OCI-LY7 (cell line): Measurements from ENCODE around the gene TBC1D24. TPM values are rescaled to one million over a fixed set of nuclear protein-coding genes. Genes with fewer than 3 reads are reported as not detected.

Experiments used
- BruUV-seq: library from RNA; stranded (reverse); fragments of 400-500 nt; replicated peaks from 2 replicates; lab custom pipeline; 2021; lab: Mats Ljungman, UMichigan
- CTCF ChIA-PET: fragments of 300-600 bp; sonication (Branson Sonifier 250); formaldehyde crosslinking; loops from one replicate; lab custom pipeline; 2022; ENCODE audit warnings: antibody characterized with exemption; ENCODE audit not compliant: unreplicated experiment; lab: Charles Lee
- POLR2A ChIA-PET: fragments of 300-600 bp; sonication (Branson Sonifier 250); formaldehyde crosslinking; loops from one replicate; lab custom pipeline; 2022; ENCODE audit warnings: antibody characterized with exemption; lab: Charles Lee
- DNase-seq: peaks from one replicate; pipeline ENCODE4 v3.0.0-alpha.2; 2015; ENCODE audit warnings: low spot score
- H2AFZ ChIP-seq: fragments of 200-600 bp; sonication (generic), shearing (Covaris generic); 2 replicates; pipeline ENCODE4 v1.6.1; 2014; ENCODE audit warnings: mild to moderate bottlenecking, antibody characterized with exemption, low read length, moderate library complexity
- H3K27ac ChIP-seq: fragments of 200-600 bp; sonication (generic); 2 replicates; pipeline ENCODE4 v1.5.1; 2014; ENCODE audit warnings: mixed run types, low read depth, mild to moderate bottlenecking, moderate library complexity, low read length, inconsistent platforms; ENCODE audit not compliant: poor library complexity, severe bottlenecking
- H3K36me3 ChIP-seq: fragments of 200-600 bp; sonication (generic); 2 replicates; pipeline ENCODE4 v1.6.1; 2014; ENCODE audit warnings: mild to moderate bottlenecking, antibody characterized with exemption, low read length, moderate library complexity, mixed read lengths; ENCODE audit not compliant: insufficient read depth
- H3K4me1 ChIP-seq: fragments of 200-600 bp; sonication (generic); 2 replicates; pipeline ENCODE4 v1.5.1; 2014; ENCODE audit warnings: mild to moderate bottlenecking, low read length; ENCODE audit not compliant: insufficient read depth, poor library complexity, severe bottlenecking
- H3K4me2 ChIP-seq: fragments of 200-600 bp; sonication (generic); 2 replicates; pipeline ENCODE4 v1.6.1; 2014; ENCODE audit warnings: mild to moderate bottlenecking, low read length
- H3K4me3 ChIP-seq: fragments of 200-600 bp; sonication (generic); 2 replicates; pipeline ENCODE4 v1.5.1; 2014; ENCODE audit warnings: mild to moderate bottlenecking, low read depth, low read length; ENCODE audit not compliant: poor library complexity, severe bottlenecking
- H3K79me2 ChIP-seq: fragments of 200-600 bp; sonication (generic); 2 replicates; pipeline ENCODE4 v1.6.1; 2016; ENCODE audit warnings: low read depth, mild to moderate bottlenecking, low read length, moderate library complexity, mixed read lengths; ENCODE audit not compliant: insufficient read depth
- H3K9me2 ChIP-seq: fragments of 200-600 bp; sonication (generic); 2 replicates; pipeline ENCODE4 v1.6.1; 2016; ENCODE audit warnings: mild to moderate bottlenecking, low read length, mixed read lengths; ENCODE audit not compliant: insufficient read depth
- H3K9me3 ChIP-seq: fragments of 200-600 bp; sonication (generic); 2 replicates; pipeline ENCODE4 v1.6.1; 2014; ENCODE audit warnings: mild to moderate bottlenecking, mixed run types, low read length, mixed read lengths
- H4K20me1 ChIP-seq: fragments of 200-600 bp; sonication (generic); 2 replicates; pipeline ENCODE4 v1.6.1; 2014; ENCODE audit warnings: mild to moderate bottlenecking, antibody characterized with exemption, low read length, moderate library complexity, mixed read lengths; ENCODE audit not compliant: insufficient read depth
- CTCF ChIP-seq: fragments of 200-600 bp; sonication (generic); conservative IDR thresholded peaks from 2 replicates; pipeline ENCODE4 v1.5.1; 2014; ENCODE audit warnings: mild to moderate bottlenecking, antibody characterized with exemption, low read length, moderate library complexity, mixed read lengths
- EZH2phosphoT487 ChIP-seq: fragments of 200-600 bp; sonication (generic); IDR thresholded peaks from 2 replicates; pipeline ENCODE4 v1.6.1; 2018; ENCODE audit warnings: low read depth, borderline replicate concordance, mild to moderate bottlenecking, mixed run types, antibody characterized with exemption, low read length, moderate library complexity, mixed read lengths
- intact Hi-C: fragments of 100-400 bp; cut with micrococcal nuclease; formaldehyde crosslinking; loops from one replicate; pipeline ENCODE4 v1.10.0; 2022; ENCODE audit not compliant: unreplicated experiment
- total RNA-seq, 2 experiments: library from RNA; depleted of rRNA in 1 of 2; stranded (reverse); fragments of >200 nt in 1 of 2; shearing (Covaris generic) in 1 of 2; gene quantifications; 2 replicates each; pipeline ENCODE4 v1.2.3, GENCODE V29; 2014 to 2022

TBC1D24 gene
- total RNA-seq, 2 experiments from 2014 or later = 23.4 to 34.7 TPM

GRCh38 chr16:2476345-2476720 lies 1.4 kb downstream of the TBC1D24 start:
- POLR2A ChIA-PET = no interaction called here
- no TSS peak for BruUV-seq

GRCh38 chr16:2476741-2477140 lies 1.8 kb downstream of the TBC1D24 start:
- no peak overlapping the region for H3K4me3 ChIP-seq
- H3K79me2 ChIP-seq = peaks cover 23% of the 10 kb centered on the region; the same call in 1 of the 2 replicates
- H4K20me1 ChIP-seq = peaks cover 9% of the 10 kb centered on the region; the same call in 1 of the 2 replicates
- TF ChIP-seq CTCF = no peak
- no peak for TF ChIP-seq EZH2phosphoT487
- TSS peak; percentile 56 for BruUV-seq
- H3K4me2 ChIP-seq = peak overlapping the region; percentile 77; the same call in 1 of the 2 replicates
- H3K9me3 ChIP-seq = no peaks in the 10 kb centered on the region
- intact Hi-C loops = no loop called here
- H3K4me1 ChIP-seq = peaks cover 33% of the 10 kb centered on the region
- DNase-seq = no peak
- peaks cover 7% of the 10 kb centered on the region; the same call in 1 of the 2 replicates for H3K36me3 ChIP-seq
- H3K9me2 ChIP-seq = no peaks in the 10 kb centered on the region
- no peak overlapping the region for H3K27ac ChIP-seq
- no peak overlapping the region for H2AFZ ChIP-seq
- POLR2A ChIA-PET = interaction anchor here (0.6 kb wide), 1 partner anchor 968 kb away, joined by 4 read pairs; no protein-coding TSS in a partner anchor
- CTCF ChIA-PET = no interaction called here

More at GRCh38 chr16:2476345-2476720, 1.4 kb downstream of the TBC1D24 start:
- no peak for TF ChIP-seq CTCF
- TF ChIP-seq EZH2phosphoT487 = no peak
- Histone ChIP-seq H3K27ac (no peak overlapping the region), H3K9me3 (no peaks in the 10 kb centered on the region), H3K4me3 (peak overlapping the region; percentile 92), H3K9me2 (no peaks in the 10 kb centered on the region), H3K4me1 (peaks cover 37% of the 10 kb centered on the region), H3K79me2 (peaks cover 23% of the 10 kb centered on the region; the same call in 1 of the 2 replicates), H3K4me2 (peak overlapping the region; percentile 77), H2AFZ (no peak overlapping the region), H4K20me1 (peaks cover 9% of the 10 kb centered on the region; the same call in 1 of the 2 replicates), H3K36me3 (peaks cover 7% of the 10 kb centered on the region; the same call in 1 of the 2 replicates)
- CTCF ChIA-PET = no interaction called here
- intact Hi-C loops = no loop called here
- DNase-seq = no peak

GRCh38 chr16:2477327-2477726 lies 2.4 kb downstream of the TBC1D24 start:
- POLR2A ChIA-PET = interaction anchor here (0.6 kb wide), 3 partner anchors 19 to 967 kb away, joined by 3 to 9 read pairs (median 4); no protein-coding TSS in a partner anchor
- peaks cover 23% of the 10 kb centered on the region; the same call in 1 of the 2 replicates for H3K79me2 ChIP-seq
- no TSS peak for BruUV-seq

More at GRCh38 chr16:2477327-2477726, 2.4 kb downstream of the TBC1D24 start:
- Histone ChIP-seq H4K20me1 (peaks cover 9% of the 10 kb centered on the region; the same call in 1 of the 2 replicates), H3K4me3 (no peak overlapping the region), H3K27ac (no peak overlapping the region), H3K9me2 (no peaks in the 10 kb centered on the region), H2AFZ (no peak overlapping the region), H3K9me3 (no peaks in the 10 kb centered on the region), H3K4me1 (peaks cover 27% of the 10 kb centered on the region), H3K36me3 (peaks cover 7% of the 10 kb centered on the region; the same call in 1 of the 2 replicates), H3K4me2 (0 out of 2 replicates have a peak overlapping the region, but pooled peaks have one; percentile 77)
- TF ChIP-seq EZH2phosphoT487 (no peak), CTCF (no peak)
- intact Hi-C loops = no loop called here
- no peak for DNase-seq
- CTCF ChIA-PET = no interaction called here
